Measurements from ENCODE around the gene KNCN. TPM values are rescaled to one million over a fixed set of nuclear protein-coding genes. Genes with fewer than 3 reads are reported as not detected.

Gene KNCN
- polyA plus RNA-seq, 3 donors, result not detected

DNA sequence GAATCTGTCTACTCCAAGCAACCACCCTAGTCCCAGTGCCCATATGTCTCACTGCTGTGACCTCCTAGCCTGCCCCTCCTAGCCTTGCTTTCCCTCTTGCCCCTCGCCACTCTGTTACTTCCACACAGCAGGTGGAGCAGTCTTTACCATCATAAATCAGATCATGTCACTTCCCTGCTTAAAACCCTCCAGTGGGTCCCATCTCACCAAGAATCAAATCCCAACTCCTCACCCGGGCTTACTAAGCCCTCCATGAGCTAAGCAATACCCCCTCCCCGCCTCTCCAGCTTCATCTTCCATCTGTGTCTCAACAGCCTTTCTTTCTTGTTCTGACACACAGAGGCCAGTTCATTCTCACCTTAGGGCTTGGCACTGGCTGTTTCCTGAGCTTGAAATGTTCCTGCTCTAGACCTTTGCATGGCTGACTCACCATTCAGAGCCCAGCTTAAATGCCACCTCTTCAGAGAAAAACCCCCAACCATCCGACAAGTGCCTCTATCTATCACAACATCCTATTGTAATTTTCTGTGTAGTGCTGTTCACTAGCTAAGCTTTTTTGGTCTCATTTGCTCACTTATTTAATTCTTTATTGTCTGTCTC, 22.3 kb downstream of the KNCN start:
- no peak for DNase-seq (ENCODE audit: extremely low read depth in 1 of 11, low read depth in 9 of 11, low spot score in 4 of 11)

DNA sequence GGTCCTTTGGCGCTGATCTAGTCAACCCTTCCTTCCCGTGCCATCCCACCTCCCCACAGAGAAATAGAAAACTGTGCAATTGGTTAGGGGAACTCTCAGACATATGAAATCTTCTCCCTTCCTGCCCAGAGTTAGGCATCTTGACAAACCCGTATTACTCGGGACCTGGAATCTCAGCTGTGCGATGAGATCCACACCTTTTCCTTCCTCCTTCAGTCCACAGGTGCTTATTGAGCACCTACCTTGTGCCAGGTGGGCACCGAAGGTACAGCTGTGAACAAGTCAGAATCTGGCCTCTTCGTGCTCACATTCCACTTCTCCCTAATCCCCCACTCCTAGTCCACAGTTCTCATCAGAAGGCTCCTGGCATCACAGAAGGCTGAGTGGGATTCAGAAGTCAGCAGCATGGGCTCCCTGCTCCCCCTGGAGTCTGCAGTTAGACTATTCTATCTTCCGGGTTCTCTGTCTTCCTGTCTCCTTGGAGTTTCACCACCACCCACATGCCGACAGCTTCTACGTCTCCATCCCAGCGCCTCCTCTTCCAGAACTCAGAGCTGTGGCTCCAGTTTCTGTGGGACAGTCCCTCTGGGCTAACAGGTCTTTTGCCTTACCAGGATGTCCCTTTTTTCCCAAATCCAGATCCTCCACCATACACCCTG, 23.0 kb downstream of the KNCN start:
- DNase-seq (ENCODE audit: extremely low read depth in 1 of 11, low read depth in 9 of 11, low spot score in 4 of 11), result no peak

DNA sequence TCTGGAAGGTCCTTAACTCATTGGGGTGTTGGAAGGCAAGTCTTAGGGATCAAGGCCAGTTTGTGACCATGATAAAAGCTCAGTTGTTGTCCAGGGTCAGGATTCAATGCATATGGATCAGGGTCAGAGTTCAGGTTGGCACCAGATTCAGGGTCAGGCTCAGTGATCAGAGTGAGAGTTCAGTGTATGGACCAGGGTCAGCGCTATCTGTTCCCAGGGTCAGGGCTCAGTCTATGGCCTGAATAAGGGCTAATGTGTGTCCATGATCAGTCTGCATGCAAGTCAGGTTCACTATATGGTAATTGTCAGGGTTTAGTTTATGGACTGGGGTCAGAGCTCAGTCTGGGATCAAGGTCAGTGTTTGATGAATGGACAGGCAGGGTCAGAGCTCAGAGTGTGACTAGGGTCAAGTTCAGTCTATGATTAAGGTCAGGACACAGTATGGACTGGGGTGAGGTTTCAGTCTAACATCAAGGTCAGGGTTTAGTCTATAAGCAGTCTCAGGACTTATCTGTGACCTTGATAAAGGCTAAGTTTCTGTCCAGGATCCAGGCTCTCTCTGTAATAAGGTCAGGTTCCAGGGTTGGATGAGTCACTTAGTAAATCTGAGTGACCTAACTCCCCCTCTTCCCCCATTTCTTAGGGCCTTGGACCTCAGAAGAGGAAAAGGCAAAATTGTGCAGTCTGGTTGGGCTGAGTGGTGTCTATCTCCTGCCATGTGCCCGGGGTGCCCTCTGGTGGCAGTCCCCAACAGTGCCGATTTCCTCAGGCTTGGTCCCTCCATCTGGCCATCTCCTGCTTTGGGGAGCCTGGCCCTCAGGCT, 23.8 kb downstream of the KNCN start:
- peak in 5 of 11 donors; percentile 60 to 69 (median 66) for DNase-seq (ENCODE audit: extremely low read depth in 1 of 11, low read depth in 9 of 11, low spot score in 4 of 11)

DNA sequence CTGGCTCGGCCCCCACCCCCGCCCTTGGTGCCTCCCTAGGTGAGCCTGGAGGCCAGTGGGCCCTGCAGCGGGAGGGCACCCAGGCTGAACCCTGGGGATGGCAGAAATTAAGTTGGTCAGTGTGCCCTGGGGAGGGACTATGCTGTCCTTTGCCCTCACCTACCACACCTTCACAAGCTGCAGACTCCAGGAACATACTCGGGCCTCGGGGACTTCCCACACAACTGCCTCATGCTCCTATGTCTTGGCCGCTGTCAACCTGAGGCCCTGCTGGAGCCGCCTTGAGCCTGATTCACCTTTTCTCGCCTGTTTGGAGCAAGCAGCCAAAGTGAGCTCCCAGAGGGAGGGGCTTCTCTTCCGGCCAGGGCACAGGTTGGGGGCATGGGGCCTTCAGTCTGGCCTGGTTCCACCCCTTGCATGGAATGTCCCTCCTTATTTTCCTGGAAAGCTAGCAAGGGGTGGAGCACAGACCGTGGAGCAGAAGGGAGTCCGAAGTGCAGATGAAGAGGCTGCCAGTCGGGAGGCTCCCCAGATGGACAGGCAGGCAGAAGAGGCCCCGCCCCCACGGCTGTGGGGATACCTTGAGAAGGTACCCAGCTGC, 24.7 kb downstream of the KNCN start:
- DNase-seq (ENCODE audit: extremely low read depth in 1 of 11, low read depth in 9 of 11, low spot score in 4 of 11), result no peak

DNA sequence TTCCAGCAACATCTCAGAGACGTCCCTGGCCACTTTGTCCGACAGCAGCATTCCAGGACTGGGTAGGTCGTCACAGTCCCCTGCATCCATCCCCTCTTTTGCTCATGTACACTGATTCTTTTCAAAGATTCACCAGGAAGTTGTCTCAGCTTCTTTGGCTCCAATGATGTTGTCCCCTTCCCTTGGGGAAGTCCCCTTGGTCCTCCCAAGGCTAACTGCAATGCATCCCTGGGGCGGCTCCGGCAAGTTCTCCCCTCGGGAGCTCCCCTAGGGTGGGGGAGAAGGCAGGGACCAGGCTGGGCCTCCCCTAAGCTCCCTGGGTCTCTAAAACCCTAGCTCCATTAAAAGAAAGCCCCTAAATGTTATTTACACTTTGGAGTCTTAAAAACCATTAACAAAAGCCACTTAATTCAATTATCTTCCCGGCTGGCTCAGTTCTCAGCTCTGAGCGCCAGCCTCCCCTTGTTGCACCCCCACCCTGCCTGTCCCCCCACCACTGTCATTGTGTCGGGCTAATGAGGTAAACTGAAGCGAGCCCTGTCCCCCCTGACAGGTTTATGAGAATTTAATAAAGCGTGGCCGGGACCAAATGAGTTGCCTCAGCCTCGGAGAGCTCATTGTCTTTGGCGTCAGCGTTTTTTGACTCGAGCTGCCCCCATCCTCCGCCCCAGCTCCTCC, 25.3 kb downstream of the KNCN start:
- DNase-seq (ENCODE audit: extremely low read depth in 1 of 11, low read depth in 9 of 11, low spot score in 4 of 11), result no peak

DNA sequence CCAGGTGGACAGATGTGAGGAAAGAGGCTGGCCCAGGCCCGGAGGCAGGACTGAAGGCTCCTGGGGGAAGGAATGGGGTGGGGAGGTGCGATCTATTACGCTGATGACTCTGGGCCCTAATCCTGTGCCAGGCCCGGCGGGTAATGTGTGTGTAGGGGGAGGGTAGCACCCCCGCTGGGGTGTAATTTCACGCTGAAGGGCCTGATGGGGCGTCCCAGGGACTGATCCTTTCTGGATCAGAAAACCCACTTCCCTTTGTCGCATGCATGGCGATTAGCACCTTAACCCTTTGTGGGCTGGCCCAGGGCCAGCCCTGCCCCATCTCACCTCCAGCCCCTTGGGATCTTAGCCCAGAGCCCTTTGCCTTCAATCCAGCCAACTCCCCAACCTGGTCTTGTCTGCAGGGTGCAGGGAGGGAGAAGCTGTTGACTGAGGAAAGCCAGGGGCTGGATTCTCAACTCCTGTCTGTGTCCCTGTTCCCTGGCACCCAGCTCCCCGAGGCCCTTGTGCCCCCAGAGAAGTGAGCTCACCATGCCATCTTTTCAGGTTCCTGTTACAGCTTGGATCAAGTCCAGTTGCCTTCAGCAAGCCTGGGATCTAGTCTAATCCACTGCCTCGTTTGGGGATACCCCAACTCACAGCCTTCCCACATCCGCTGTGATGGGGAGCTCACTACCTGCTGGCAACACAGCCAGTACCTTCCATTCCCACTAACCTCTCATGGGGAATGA, 26.0 kb downstream of the KNCN start:
- no peak for DNase-seq (ENCODE audit: extremely low read depth in 1 of 11, low read depth in 9 of 11, low spot score in 4 of 11)

DNA sequence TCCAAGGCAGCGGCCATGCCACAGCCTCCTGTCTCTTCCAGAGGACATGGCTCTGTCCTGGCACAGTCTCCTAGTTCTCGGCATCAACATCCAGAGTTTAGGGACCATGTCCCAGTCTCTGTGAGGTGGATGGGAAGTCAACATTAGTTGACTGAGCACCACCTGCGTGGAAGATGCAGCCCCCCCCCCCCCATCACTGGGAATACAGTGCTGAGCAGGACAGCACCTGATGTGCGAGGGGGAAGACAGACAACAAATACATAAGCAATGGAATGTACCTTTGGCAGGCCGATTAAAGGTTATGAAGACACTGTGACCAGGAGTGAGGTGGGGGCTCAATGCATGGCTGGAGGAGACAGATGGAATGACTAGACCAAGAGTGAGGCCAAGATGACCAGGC, 26.6 kb downstream of the KNCN start:
- no peak for DNase-seq (ENCODE audit: extremely low read depth in 1 of 11, low read depth in 9 of 11, low spot score in 4 of 11)

DNA sequence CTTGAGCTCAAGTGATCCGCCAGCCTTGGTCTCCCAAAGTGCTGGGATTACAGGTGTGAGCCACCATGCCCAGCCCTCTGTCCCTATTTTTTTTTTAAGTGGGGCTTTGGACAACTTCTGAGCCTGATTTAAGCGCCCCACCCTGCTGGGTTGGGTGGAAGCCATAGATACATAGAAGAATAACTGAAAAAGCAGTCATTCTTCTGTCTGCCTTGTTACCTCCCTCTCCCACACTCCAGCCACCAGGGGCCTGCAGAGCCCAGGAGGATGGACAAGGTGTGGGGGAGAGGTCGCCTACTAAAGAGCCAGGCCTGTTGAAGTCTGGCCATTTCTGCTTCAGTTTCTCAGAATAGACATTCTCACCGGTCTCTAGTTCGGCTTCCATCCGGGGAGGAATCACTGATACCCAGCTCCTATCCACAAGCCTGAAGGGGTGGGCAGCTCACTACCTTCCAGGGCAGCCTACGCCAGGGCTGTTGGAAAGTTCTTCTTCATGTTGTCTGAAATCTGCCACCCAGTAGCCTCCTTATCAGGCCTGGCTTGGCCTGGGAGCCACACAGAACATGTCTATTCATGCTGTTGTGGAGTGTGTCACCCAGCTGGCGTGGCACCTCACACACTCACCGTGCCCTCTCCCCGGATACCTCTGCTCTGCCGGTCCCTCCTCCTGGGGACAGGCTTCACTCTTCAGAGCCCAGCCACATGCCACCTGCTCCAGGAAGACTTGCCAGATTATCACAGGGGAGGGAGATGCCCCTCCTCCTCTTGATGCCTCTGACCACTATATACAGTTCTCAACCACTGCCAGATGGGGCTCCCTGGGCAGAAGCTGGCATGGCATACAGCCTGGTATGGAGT, 27.7 kb downstream of the KNCN start:
- no peak for DNase-seq (ENCODE audit: extremely low read depth in 1 of 11, low read depth in 9 of 11, low spot score in 4 of 11)

DNA sequence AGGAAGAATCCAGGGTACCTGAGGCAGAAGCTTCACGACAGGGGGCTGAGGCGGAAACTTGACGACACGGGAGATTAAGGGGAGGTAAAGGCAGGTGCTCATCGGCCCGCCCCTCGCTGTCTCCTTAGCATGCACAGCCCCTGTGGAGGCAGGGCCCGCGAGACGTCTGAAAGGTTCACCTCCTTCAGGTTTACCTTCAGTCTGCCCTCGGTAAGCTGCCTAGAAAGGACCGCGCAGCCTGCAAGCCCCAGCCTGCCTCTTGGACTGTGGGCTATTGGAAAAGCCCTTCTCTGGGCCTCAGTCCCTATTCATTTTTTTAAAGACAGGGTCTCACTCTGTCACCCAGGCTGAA, 28.5 kb downstream of the KNCN start:
- DNase-seq (ENCODE audit: extremely low read depth in 1 of 11, low read depth in 9 of 11, low spot score in 4 of 11), result no peak

DNA sequence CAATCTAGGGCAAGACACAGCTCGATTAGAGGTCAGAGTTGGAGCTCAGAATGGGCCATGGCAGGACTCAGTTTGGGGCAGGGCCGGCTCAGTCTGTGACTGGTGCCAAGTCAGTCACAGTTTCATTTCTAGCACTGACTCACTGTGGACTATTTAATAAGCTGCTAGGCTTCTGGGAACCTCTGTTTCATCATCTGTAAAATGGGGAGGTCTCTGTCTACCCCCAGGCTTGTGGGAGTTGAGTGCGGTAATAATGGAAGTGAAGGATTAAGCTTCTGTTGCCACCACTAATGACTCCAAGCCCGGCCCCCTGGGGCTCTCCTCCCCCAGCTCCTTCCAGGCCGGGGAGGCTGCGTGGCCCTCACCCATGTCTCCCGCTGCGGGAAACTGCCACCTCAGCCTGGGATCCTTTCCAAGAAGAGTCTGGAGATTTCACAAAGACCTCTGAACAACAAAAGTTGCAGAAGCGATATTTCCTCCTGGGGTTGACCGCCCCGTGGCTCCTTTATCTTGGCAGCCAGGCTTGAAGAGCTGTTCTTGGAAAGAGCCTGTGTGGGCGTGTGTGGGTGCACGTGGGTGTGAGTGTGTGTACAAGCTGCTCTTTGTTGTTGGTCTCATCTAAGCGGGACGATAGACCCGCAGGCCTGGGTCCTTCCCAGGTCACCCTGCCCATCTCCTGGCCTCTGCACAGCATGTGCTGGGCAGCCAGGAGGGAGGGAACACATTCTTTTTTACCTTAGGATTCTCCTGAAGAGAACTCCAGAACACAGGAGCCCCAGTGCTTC, 29.1 kb downstream of the KNCN start:
- DNase-seq (ENCODE audit: extremely low read depth in 1 of 11, low read depth in 9 of 11, low spot score in 4 of 11), result no peak

DNA sequence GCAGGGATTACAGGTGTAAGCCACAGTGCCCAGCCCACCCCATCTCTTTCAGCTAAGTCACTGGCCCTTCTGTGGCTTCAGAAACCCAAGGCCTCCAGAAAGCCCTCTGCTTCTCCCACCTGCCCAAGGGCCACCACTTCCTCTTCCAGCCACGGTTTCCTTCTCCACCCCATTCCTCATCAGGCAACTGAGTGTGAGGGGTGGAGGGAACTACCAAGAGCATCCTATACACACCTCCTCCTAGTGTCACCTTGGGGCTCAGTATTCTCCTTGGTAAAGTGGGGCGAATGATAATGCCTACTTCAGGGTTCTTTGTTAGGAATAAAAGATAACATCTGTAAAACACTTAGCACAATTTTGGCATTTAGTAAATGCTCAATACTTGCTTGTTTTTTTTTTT, 30.0 kb downstream of the KNCN start:
- no peak for DNase-seq (ENCODE audit: extremely low read depth in 1 of 11, low read depth in 9 of 11, low spot score in 4 of 11)

DNA sequence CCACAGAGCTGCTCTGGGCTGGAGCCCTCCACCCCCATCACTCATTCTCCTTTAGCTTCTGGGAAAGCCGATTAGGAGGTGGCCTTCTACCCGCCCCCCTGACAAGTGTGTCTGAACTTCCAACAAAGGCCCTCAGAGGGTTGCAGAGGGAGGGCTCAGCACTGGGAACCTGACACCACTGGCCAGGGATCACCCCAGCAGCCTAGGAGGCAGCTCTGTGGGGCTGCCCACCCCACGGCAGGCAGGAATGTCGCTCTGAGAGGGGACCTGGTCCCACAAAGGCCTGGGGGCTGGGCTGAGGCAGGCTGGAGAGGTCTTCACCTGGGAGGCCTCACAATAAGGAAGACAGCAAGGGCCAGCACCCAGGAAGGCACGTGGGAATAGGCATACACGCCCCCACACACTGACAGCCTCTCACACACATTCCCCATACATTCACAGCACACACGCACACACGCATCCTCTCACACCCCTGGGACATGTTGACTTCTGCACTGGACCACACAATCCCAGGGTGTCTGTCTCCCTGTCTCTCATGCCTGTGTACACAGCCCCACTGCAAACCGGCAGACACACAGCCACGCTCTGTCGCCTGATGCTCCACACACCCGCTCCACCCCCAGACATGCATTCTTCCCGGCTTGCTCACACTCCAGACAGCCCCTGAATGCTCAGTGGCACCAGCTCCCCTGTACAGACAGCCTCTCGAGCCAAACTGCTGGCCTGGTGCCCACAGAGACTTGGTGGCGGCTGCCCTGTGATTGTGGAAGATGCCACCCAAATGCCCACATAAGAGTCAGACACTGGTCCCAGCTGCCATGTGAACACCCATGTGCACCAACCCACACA, 31.2 kb downstream of the KNCN start:
- no peak for DNase-seq (ENCODE audit: extremely low read depth in 1 of 11, low read depth in 9 of 11, low spot score in 4 of 11)

DNA sequence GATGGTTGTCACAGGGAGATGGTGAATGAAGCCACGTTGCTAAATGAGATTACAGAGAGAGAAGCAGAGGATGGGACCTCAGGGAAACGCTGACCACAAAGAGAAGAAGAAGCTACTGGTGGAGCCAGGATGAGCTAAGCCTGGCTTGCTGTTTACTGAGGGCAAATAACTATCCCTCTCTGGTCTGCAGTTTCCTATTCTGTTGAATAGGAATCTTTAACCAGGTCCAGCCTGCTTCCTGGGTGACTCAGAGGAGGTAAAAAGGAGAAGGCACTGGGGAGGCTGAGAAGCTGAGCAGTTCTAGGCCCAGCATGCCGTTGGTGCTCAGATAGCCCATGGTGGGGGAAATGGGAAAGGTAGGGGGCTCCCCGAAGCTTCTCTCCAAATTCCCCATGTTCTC, 32.2 kb downstream of the KNCN start:
- DNase-seq (ENCODE audit: extremely low read depth in 1 of 11, low read depth in 9 of 11, low spot score in 4 of 11), result no peak

DNA sequence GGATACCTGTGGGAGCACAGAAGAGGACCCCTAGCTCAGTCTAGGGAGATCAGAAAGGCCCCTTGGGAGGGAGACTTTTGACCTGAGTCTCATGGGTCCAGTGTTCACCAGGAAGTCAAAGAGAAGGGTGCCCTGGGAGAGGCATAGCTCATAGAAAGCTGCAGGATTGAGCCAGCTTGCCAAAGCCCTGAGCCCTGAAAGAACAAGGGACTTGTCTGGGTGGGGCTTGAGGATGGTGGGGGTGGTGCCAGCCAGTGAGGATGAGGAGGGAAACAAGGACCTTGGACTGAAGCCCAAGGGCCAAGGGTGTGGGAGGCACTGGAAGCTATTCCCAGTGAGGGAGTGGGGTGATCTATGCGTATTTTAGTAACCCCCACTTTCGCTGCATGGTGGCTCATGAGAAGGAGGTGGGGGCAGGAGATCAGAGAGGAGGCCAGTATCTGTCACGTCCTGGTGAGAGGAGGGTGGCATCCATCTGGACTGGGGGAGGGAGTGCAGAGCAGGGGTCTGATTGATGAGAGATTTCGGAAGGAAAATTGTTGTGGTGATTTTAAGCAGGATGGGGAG, 33.4 kb downstream of the KNCN start:
- no peak for DNase-seq (ENCODE audit: extremely low read depth in 1 of 11, low read depth in 9 of 11, low spot score in 4 of 11)

DNA sequence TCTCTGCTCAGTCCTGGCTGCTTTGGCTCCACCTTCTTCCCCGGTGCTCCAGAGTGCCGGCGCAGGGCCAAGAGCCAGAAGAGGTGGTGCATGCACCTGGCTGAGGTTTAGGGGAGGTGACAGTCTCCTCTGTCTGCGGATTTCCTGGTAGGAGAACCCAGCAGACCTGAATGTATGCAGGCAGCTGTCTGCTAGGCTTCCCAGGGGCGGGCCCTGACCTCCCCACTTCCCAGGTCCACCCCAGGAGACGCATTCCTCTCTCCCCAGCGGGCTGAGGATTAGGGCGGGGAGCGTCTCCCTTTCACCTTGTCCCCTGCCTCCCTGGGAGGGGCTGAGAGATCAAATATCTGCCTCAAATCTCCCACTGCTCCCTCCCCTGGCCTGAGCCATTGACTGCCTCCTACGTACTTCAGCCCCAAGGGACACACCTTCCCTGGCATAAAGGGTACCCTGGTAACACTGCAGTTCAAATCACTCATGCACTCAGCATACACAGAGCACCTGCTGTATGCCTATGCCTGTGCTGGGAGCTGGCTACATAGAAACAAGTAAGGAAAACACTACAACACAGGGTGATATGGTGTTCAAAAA, 34.3 kb downstream of the KNCN start:
- no peak for DNase-seq (ENCODE audit: extremely low read depth in 1 of 11, low read depth in 9 of 11, low spot score in 4 of 11)

All from renal cortex interstitium (tissue), 11 donors.